IPS DF 19.7 (cell line): ENCODE data around the gene RANBP1.

Experiments
- DNase-seq: peaks from one replicate; pipeline ENCODE4 v3.0.0-alpha.2; 2013; ENCODE audit warnings: low read depth, low spot score

Gene RANBP1

GRCh38 chr22:20123366-20124082 lies 7.6 kb downstream of the RANBP1 start:
- DNase-seq = no peak

GRCh38 chr22:20124083-20124787 lies 8.3 kb downstream of the RANBP1 start:
- no peak for DNase-seq

- no peak for DNase-seq
These were observed 9.6 kb downstream of the RANBP1 start for GRCh38 chr22:20125201-20126174.

GRCh38 chr22:20126284-20127029 lies 10.6 kb downstream of the RANBP1 start:
- no peak for DNase-seq

GRCh38 chr22:20127318-20127868 lies 11.5 kb downstream of the RANBP1 start:
- no peak for DNase-seq

- DNase-seq = no peak
These were observed 12.1 kb downstream of the RANBP1 start for GRCh38 chr22:20127869-20128618.

GRCh38 chr22:20128619-20128901 lies 12.7 kb downstream of the RANBP1 start:
- no peak for DNase-seq

GRCh38 chr22:20128902-20129746 lies 13.2 kb downstream of the RANBP1 start:
- DNase-seq = no peak

- DNase-seq = no peak
These were observed 13.8 kb downstream of the RANBP1 start for GRCh38 chr22:20129747-20130014.

- no peak for DNase-seq
These were observed 14.4 kb downstream of the RANBP1 start for GRCh38 chr22:20130319-20130718.

- no peak for DNase-seq
These were observed 15.1 kb downstream of the RANBP1 start for GRCh38 chr22:20130731-20131596.

GRCh38 chr22:20131597-20131858 lies 15.6 kb downstream of the RANBP1 start, which contains the start of gene ZDHHC8:
Gene ZDHHC8 (plus strand): TSS chr22:20131804. CDS start chr22:20131948, 144 bp downstream.
- DNase-seq = no peak

GRCh38 chr22:20131859-20132685 lies 16.2 kb downstream of the RANBP1 start:
- DNase-seq = no peak

- DNase-seq = no peak
These were observed 16.9 kb downstream of the RANBP1 start for GRCh38 chr22:20132686-20133246.

- DNase-seq = no peak
These were observed 18.1 kb downstream of the RANBP1 start for GRCh38 chr22:20133930-20134549.

- DNase-seq = no peak
These were observed 19.4 kb downstream of the RANBP1 start for GRCh38 chr22:20135265-20135664.
